ENCODE measurements around the gene AFTPH.

DNA sequence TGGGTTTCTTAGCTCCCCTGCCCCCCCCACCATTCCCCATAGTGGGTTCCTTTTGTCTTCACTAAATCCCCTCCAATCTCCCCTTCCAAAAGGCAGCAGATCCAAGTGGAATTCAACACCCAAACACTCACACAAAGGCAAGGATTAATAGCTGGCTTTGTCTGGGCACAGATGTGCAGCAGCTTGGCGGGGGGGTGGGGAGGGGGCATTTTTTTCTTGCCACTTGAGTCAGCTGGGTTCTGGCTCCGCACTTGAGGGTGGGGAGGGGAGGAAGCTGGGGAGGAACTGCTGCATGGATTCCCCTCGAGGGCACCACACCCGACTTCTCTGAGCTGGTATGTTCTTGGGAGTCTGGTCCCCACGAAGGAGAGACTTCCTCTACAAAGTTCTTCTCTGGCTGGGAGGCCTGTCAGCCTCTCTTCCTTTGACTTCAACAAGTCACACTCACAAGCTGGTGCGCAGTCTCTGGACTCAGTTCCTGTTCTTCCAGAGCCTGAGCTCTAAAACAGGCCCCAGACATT lies 93.6 kb downstream of the AFTPH start:
- TF ChIP-seq CTCF (IDR thresholded peaks at IDR 0.05) (no peak), POLR2A (IDR thresholded peaks at IDR 0.05) (no peak)

Measured in uterus (tissue), 2 donors.